ENCODE data around the gene NRXN3. TPM values are rescaled to one million over a fixed set of nuclear protein-coding genes. Genes with fewer than 3 reads are reported as not detected.

NRXN3 gene
- total RNA-seq, 4 donors from 2014 or later = 0.04 to 0.16 TPM; not detected in 2

GRCh38 chr14:79638672-79639266, 1468.6 kb downstream of the NRXN3 start:
- peaks cover 0 to 7% of the 10 kb centered on the region in 2 donors for H3K4me1 ChIP-seq
- intact Hi-C loops (cut with DNase I; ENCODE audit: low total_unique reads) = no loop called here
- no peak overlapping the region for H3K4me3 ChIP-seq
- peak overlapping the region; percentile 32 to 73 (median 65) for H3K27ac ChIP-seq
- no peaks in the 10 kb centered on the region for H3K9me3 ChIP-seq
- TF ChIP-seq POLR2A (IDR thresholded peaks at IDR 0.05) = no peak
- TF ChIP-seq CTCF (IDR thresholded peaks at IDR 0.05 in 4 of 5, conservative IDR thresholded peaks at IDR 0.05 in 1 of 5) = no peak
- ATAC-seq = peak; percentile 63 to 87
- in situ Hi-C loops (cut with MboI; ENCODE audit: low sequenced_read_pairs in 4 of 4) = no loop called here
- H3K27me3 ChIP-seq = no peaks in the 10 kb centered on the region
- no peaks in the 10 kb centered on the region for H3K36me3 ChIP-seq
- DNase-seq = peak; percentile 4 to 21

- Histone ChIP-seq H3K27me3 (no peaks in the 10 kb centered on the region), H3K27ac (peak overlapping the region; percentile 32 to 73 (median 65)), H3K9me3 (no peaks in the 10 kb centered on the region), H3K4me3 (no peak overlapping the region), H3K4me1 (peaks cover 0 to 7% of the 10 kb centered on the region in 2 donors), H3K36me3 (no peaks in the 10 kb centered on the region)
- TF ChIP-seq POLR2A (IDR thresholded peaks at IDR 0.05) (no peak), CTCF (IDR thresholded peaks at IDR 0.05 in 4 of 5, conservative IDR thresholded peaks at IDR 0.05 in 1 of 5) (no peak)
- intact Hi-C loops (cut with DNase I; ENCODE audit: low total_unique reads) (no loop called here), in situ Hi-C loops (cut with MboI; ENCODE audit: low sequenced_read_pairs in 4 of 4) (no loop called here)
- no peak for DNase-seq
- peak; percentile 39 to 65 for ATAC-seq
Observed at GRCh38 chr14:79639613-79640012, 1469.4 kb downstream of the NRXN3 start.

GRCh38 chr14:79641371-79641770, 1471.2 kb downstream of the NRXN3 start:
- DNase-seq (no peak), ATAC-seq (no peak)
- in situ Hi-C loops (cut with MboI; ENCODE audit: low sequenced_read_pairs in 4 of 4) (no loop called here), intact Hi-C loops (cut with DNase I; ENCODE audit: low total_unique reads) (no loop called here)
- TF ChIP-seq POLR2A (IDR thresholded peaks at IDR 0.05) = no peak
- TF ChIP-seq CTCF (IDR thresholded peaks at IDR 0.05 in 4 of 5, conservative IDR thresholded peaks at IDR 0.05 in 1 of 5) = no peak
- H3K4me3 ChIP-seq = no peak overlapping the region
- no peaks in the 10 kb centered on the region for H3K27me3 ChIP-seq
- no peaks in the 10 kb centered on the region for H3K9me3 ChIP-seq
- peaks cover 0 to 7% of the 10 kb centered on the region in 2 donors for H3K4me1 ChIP-seq
- no peak overlapping the region for H3K27ac ChIP-seq
- H3K36me3 ChIP-seq = no peaks in the 10 kb centered on the region

GRCh38 chr14:79643132-79643531, 1473.0 kb downstream of the NRXN3 start:
- H3K27me3 ChIP-seq = no peaks in the 10 kb centered on the region
- H3K4me1 ChIP-seq = peaks cover 0 to 7% of the 10 kb centered on the region in 2 donors
- in situ Hi-C loops (cut with MboI; ENCODE audit: low sequenced_read_pairs in 4 of 4) = no loop called here
- no peaks in the 10 kb centered on the region for H3K36me3 ChIP-seq
- intact Hi-C loops (cut with DNase I; ENCODE audit: low total_unique reads) = no loop called here
- ATAC-seq = no peak
- TF ChIP-seq CTCF (IDR thresholded peaks at IDR 0.05 in 4 of 5, conservative IDR thresholded peaks at IDR 0.05 in 1 of 5) (no peak), POLR2A (IDR thresholded peaks at IDR 0.05) (no peak)
- no peaks in the 10 kb centered on the region for H3K9me3 ChIP-seq
- H3K27ac ChIP-seq = no peak overlapping the region
- DNase-seq = no peak
- H3K4me3 ChIP-seq = no peak overlapping the region
